T-cell (primary cell): ENCODE results near the gene ERMAP. TPM values are rescaled to one million over a fixed set of nuclear protein-coding genes. Genes with fewer than 3 reads are reported as not detected.
"Not testable (repeated sequence)": the region's sequence is repeated elsewhere in the genome, so short reads cannot be mapped to it uniquely, and the experiment has no call there.

ENCODE experiments used
- ATAC-seq, 4 experiments: fragments of 200-7000 bp in 3 of 4; fragments of 150-1000 bp in 1 of 4; cut with Tn5 transposase; replicated peaks in 1 of 4; 1 replicate in 3 of 4; 2 replicates in 1 of 4; pipeline ENCODE4 v1.10.0; 2021; ENCODE audit warnings: moderate library complexity in 3 of 4, mild to moderate bottlenecking in 2 of 4, moderate number of reproducible peaks in 1 of 4
- CTCF ChIA-PET, 2 donors: fragments of 300-600 bp; sonication (Branson Sonifier 250); formaldehyde crosslinking; loops; one replicate each; lab custom pipeline; 2022; ENCODE audit warnings: antibody characterized with exemption in 2 of 2; lab: Charles Lee
- POLR2A ChIA-PET, 2 donors: fragments of 300-600 bp; sonication (Branson Sonifier 250); formaldehyde crosslinking; loops; one replicate each; lab custom pipeline; 2022; ENCODE audit warnings: antibody characterized with exemption in 2 of 2; lab: Charles Lee
- DNase-seq, 35 experiments: peaks; one replicate each; pipeline versions ENCODE4 v3.0.0 to v3.0.0-alpha.2; 2013 to 2023
- H3K27ac ChIP-seq: one replicate; pipeline ENCODE4 v1.5.1; 2013; ENCODE audit warnings: low read length
- H3K27me3 ChIP-seq, 2 experiments: replicated peaks in 1 of 2; 1 replicate in 1 of 2; 2 replicates in 1 of 2; pipeline versions ENCODE4 v1.6.1 to v1.7.0; 2013; ENCODE audit warnings: low read length in 1 of 2, mixed read lengths in 1 of 2; ENCODE audit not compliant: control insufficient read depth in 2 of 2, insufficient read depth in 2 of 2; ENCODE audit errors: extremely low read depth in 1 of 2
- H3K36me3 ChIP-seq, 2 donors: 1 replicate in 1 of 2; 2 replicates in 1 of 2; pipeline versions ENCODE4 v1.6.1 to v1.7.0; 2013; ENCODE audit warnings: low read length in 1 of 2; ENCODE audit not compliant: control insufficient read depth in 2 of 2, insufficient read depth in 1 of 2; ENCODE audit errors: extremely low read depth in 1 of 2
- H3K4me1 ChIP-seq, 2 experiments: 1 replicate in 1 of 2; 2 replicates in 1 of 2; pipeline versions ENCODE4 v1.6.1 to v1.7.0; 2013; ENCODE audit warnings: low read length in 2 of 2, mixed read lengths in 1 of 2; ENCODE audit not compliant: insufficient read depth in 2 of 2, control insufficient read depth in 1 of 2; ENCODE audit errors: extremely low read depth in 1 of 2
- H3K4me3 ChIP-seq, 2 donors: 1 replicate in 1 of 2; 2 replicates in 1 of 2; pipeline versions ENCODE4 v1.5.1 to v1.7.0; 2013; ENCODE audit warnings: mild to moderate bottlenecking in 2 of 2, low read length in 1 of 2, moderate library complexity in 1 of 2; ENCODE audit not compliant: control insufficient read depth in 1 of 2; ENCODE audit errors: extremely low read depth in 1 of 2
- H3K9me3 ChIP-seq: 2 replicates; pipeline ENCODE4 v1.7.0; 2013
- H3K27ac Mint-ChIP-seq, 2 donors: one replicate each; pipeline ENCODE4 v1.8.0; 2020 to 2021; ENCODE audit warnings: mild to moderate bottlenecking in 2 of 2, mixed read lengths in 2 of 2
- H3K27me3 Mint-ChIP-seq, 2 donors: one replicate each; pipeline ENCODE4 v1.8.0; 2021 to 2022; ENCODE audit warnings: mixed read lengths in 2 of 2
- H3K36me3 Mint-ChIP-seq: one replicate; pipeline ENCODE4 v1.8.0; 2021; ENCODE audit warnings: mixed read lengths
- H3K4me1 Mint-ChIP-seq, 3 donors: one replicate each; pipeline ENCODE4 v1.8.0; 2020 to 2022; ENCODE audit warnings: mixed read lengths in 3 of 3, mild to moderate bottlenecking in 1 of 3
- H3K4me3 Mint-ChIP-seq, 3 donors: one replicate each; pipeline ENCODE4 v1.8.0; 2020 to 2022; ENCODE audit warnings: mild to moderate bottlenecking in 3 of 3, mixed read lengths in 3 of 3, moderate library complexity in 3 of 3
- H3K9me3 Mint-ChIP-seq, 3 donors: one replicate each; pipeline ENCODE4 v1.8.0; 2020 to 2022; ENCODE audit warnings: mixed read lengths in 3 of 3
- WGBS: methylation state at CpG from one replicate; pipeline ENCODE4 v1.1.5; 2013; ENCODE audit warnings: missing lambda C conversion rate; ENCODE audit not compliant: insufficient coverage; 5-methylcytosine and 5-hydroxymethylcytosine counted together
- total RNA-seq, 35 experiments: library from RNA in 6 of 35; stranded (reverse) in 6 of 35; fragments of 120-200 nt in 1 of 35; gene quantifications; one replicate each; pipeline versions ENCODE4 v1.2.1 to v1.2.4 and lab custom pipeline; 2013 to 2026

The ERMAP gene
- total RNA-seq, 5 donors from 2014 or later (not counting 1 experiment from before 2014, with no cell fraction given): 5.7 to 7.6 (median 6.7) TPM

- no peak for ATAC-seq
- Mint-ChIP-seq H3K4me1 (peaks cover 21 to 25% (median 21%) of the 10 kb centered on the region in 3 donors), H3K4me3 (no peak overlapping the region), H3K9me3 (peaks cover 0 to 4% (median 3%) of the 10 kb centered on the region in 3 donors), H3K27me3 (no peaks in the 10 kb centered on the region), H3K27ac (no peak overlapping the region), H3K36me3 (peaks cover 29% of the 10 kb centered on the region)
- Histone ChIP-seq H3K4me1 (peaks cover 2 to 5% of the 10 kb centered on the region in 2 experiments), H3K4me3 (no peak overlapping the region), H3K9me3 (no peaks in the 10 kb centered on the region), H3K36me3 (peaks cover 7 to 22% of the 10 kb centered on the region in 2 donors), H3K27ac (no peak overlapping the region), H3K27me3 (no peaks in the 10 kb centered on the region)
- no peak for DNase-seq
- WGBS: no CpG with 5 or more reads among the region's 2 CpGs
- CTCF ChIA-PET: no interaction called here
- POLR2A ChIA-PET: no interaction called here
Measured at GRCh38 chr1:42852608-42852980, 35.7 kb downstream of the ERMAP start.

- Histone ChIP-seq H3K9me3 (no peaks in the 10 kb centered on the region), H3K4me1 (no peaks in the 10 kb centered on the region), H3K36me3 (peaks cover 7 to 22% of the 10 kb centered on the region in 2 donors), H3K27me3 (no peaks in the 10 kb centered on the region), H3K27ac (no peak overlapping the region), H3K4me3 (no peak overlapping the region)
- ChIA-PET CTCF (no interaction called here), POLR2A (no interaction called here)
- Mint-ChIP-seq H3K36me3 (peaks cover 33% of the 10 kb centered on the region), H3K9me3 (peaks cover 0 to 4% (median 3%) of the 10 kb centered on the region in 3 donors), H3K27me3 (no peaks in the 10 kb centered on the region), H3K4me3 (no peak overlapping the region), H3K4me1 (peaks cover 14 to 18% (median 14%) of the 10 kb centered on the region in 3 donors), H3K27ac (no peak overlapping the region)
- DNase-seq (no peak), ATAC-seq (no peak)
- WGBS: 80% methylated on average over 1 of the region's 6 CpGs
Measured at GRCh38 chr1:42853116-42853884, 36.4 kb downstream of the ERMAP start.

- H3K27ac Mint-ChIP-seq, CTCF ChIA-PET: not testable (repeated sequence)
Measured at GRCh38 chr1:42856554-42856953, 39.6 kb downstream of the ERMAP start.

GRCh38 chr1:42859366-42859765, 42.4 kb downstream of the ERMAP start:
- CTCF ChIA-PET: interaction anchor here in 1 of 2 donors (0.6 kb wide), 1 partner anchor 242 kb away, joined by 5 read pairs; no protein-coding TSS in a partner anchor
- DNase-seq, H3K4me1 ChIP-seq, ATAC-seq, H3K27ac Mint-ChIP-seq, H3K4me1 Mint-ChIP-seq, H3K9me3 ChIP-seq, H3K4me3 Mint-ChIP-seq, H3K4me3 ChIP-seq, H3K36me3 ChIP-seq, H3K27ac ChIP-seq, POLR2A ChIA-PET: not testable (repeated sequence)
- H3K9me3 Mint-ChIP-seq: peaks cover 0 to 15% (median 12%) of the 10 kb centered on the region in 3 donors
- H3K36me3 Mint-ChIP-seq: peaks cover 13% of the 10 kb centered on the region
- peaks cover 0 to 19% of the 10 kb centered on the region in 2 experiments for H3K27me3 ChIP-seq
- peaks cover 25 to 26% of the 10 kb centered on the region in 2 donors for H3K27me3 Mint-ChIP-seq
- 87% methylated on average over 5 of the region's 5 CpGs for WGBS

More at GRCh38 chr1:42856554-42856953, 39.6 kb downstream of the ERMAP start:
- H3K4me1 ChIP-seq, H3K4me1 Mint-ChIP-seq, H3K4me3 ChIP-seq, H3K36me3 ChIP-seq, H3K27ac ChIP-seq, H3K4me3 Mint-ChIP-seq, H3K9me3 ChIP-seq, DNase-seq, POLR2A ChIA-PET, ATAC-seq: not testable (repeated sequence)
- WGBS: 91% methylated on average over 1 of the region's 3 CpGs
- peaks cover 20% of the 10 kb centered on the region for H3K36me3 Mint-ChIP-seq
- peaks cover 0 to 12% (median 7%) of the 10 kb centered on the region in 3 donors for H3K9me3 Mint-ChIP-seq
- peaks cover 0 to 14% of the 10 kb centered on the region in 2 experiments for H3K27me3 ChIP-seq
- H3K27me3 Mint-ChIP-seq: peaks cover 19 to 23% of the 10 kb centered on the region in 2 donors

GRCh38 chr1:42860339-42861013, 43.6 kb downstream of the ERMAP start:
- ChIA-PET CTCF (no interaction called here), POLR2A (no interaction called here)
- H3K36me3 ChIP-seq: no peaks in the 10 kb centered on the region
- Mint-ChIP-seq H3K27me3 (peaks cover 25 to 26% of the 10 kb centered on the region in 2 donors), H3K4me3 (no peak overlapping the region), H3K27ac (no peak overlapping the region), H3K9me3 (peaks cover 0 to 15% (median 12%) of the 10 kb centered on the region in 3 donors), H3K36me3 (peaks cover 13% of the 10 kb centered on the region), H3K4me1 (no peaks in the 10 kb centered on the region)
- no peak for ATAC-seq
- H3K4me1 ChIP-seq: no peaks in the 10 kb centered on the region
- WGBS: 97% methylated on average over 4 of the region's 4 CpGs
- DNase-seq: no peak
- H3K4me3 ChIP-seq: no peak overlapping the region
- H3K9me3 ChIP-seq: no peaks in the 10 kb centered on the region
- H3K27ac ChIP-seq: no peak overlapping the region
- H3K27me3 ChIP-seq: peaks cover 0 to 19% of the 10 kb centered on the region in 2 experiments

- H3K4me3 Mint-ChIP-seq: no peak overlapping the region
- H3K27me3 Mint-ChIP-seq: peaks cover 25 to 26% of the 10 kb centered on the region in 2 donors
- Histone ChIP-seq H3K27me3 (peaks cover 0 to 19% of the 10 kb centered on the region in 2 experiments), H3K36me3 (no peaks in the 10 kb centered on the region), H3K27ac (no peak overlapping the region), H3K4me1 (no peaks in the 10 kb centered on the region), H3K4me3 (no peak overlapping the region), H3K9me3 (no peaks in the 10 kb centered on the region)
- ATAC-seq (no peak), DNase-seq (no peak)
- ChIA-PET POLR2A (no interaction called here), CTCF (no interaction called here)
- no peak overlapping the region for H3K27ac Mint-ChIP-seq
- H3K4me1 Mint-ChIP-seq: no peaks in the 10 kb centered on the region
- H3K9me3 Mint-ChIP-seq: peaks cover 0 to 15% (median 12%) of the 10 kb centered on the region in 3 donors
- peaks cover 13% of the 10 kb centered on the region for H3K36me3 Mint-ChIP-seq
Measured at GRCh38 chr1:42861014-42861399, 44.1 kb downstream of the ERMAP start.
